Measurements from ENCODE around the gene RETREG1. TPM values are rescaled to one million over a fixed set of nuclear protein-coding genes. Genes with fewer than 3 reads are reported as not detected.

The RETREG1 gene
- total RNA-seq, 1 donor from 2014 or later, result 8.3 TPM

GRCh38 chr5:16589658-16590057 lies 27.1 kb downstream of the RETREG1 start:
- peaks cover 5% of the 10 kb centered on the region for H3K36me3 Mint-ChIP-seq
- no peaks in the 10 kb centered on the region for H3K27me3 Mint-ChIP-seq (ENCODE audit: low read depth)
- DNase-seq (ENCODE audit: low spot score in 2 of 2, unreplicated experiment in 2 of 2), result no peak
- TF ChIP-seq, protein P1, sequence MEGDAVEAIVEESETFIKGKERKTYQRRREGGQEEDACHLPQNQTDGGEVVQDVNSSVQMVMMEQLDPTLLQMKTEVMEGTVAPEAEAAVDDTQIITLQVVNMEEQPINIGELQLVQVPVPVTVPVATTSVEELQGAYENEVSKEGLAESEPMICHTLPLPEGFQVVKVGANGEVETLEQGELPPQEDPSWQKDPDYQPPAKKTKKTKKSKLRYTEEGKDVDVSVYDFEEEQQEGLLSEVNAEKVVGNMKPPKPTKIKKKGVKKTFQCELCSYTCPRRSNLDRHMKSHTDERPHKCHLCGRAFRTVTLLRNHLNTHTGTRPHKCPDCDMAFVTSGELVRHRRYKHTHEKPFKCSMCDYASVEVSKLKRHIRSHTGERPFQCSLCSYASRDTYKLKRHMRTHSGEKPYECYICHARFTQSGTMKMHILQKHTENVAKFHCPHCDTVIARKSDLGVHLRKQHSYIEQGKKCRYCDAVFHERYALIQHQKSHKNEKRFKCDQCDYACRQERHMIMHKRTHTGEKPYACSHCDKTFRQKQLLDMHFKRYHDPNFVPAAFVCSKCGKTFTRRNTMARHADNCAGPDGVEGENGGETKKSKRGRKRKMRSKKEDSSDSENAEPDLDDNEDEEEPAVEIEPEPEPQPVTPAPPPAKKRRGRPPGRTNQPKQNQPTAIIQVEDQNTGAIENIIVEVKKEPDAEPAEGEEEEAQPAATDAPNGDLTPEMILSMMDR (IDR thresholded peaks at IDR 0.05; ENCODE audit: unreplicated experiment), result no peak
- no peak overlapping the region for H3K4me3 Mint-ChIP-seq
- no peak overlapping the region for H3K27ac Mint-ChIP-seq
- peaks cover 5% of the 10 kb centered on the region for H3K4me1 Mint-ChIP-seq
- peaks cover 5% of the 10 kb centered on the region for H3K9me3 Mint-ChIP-seq

- TF ChIP-seq, protein P1 (IDR thresholded peaks at IDR 0.05; ENCODE audit: unreplicated experiment), result no peak
- no peaks in the 10 kb centered on the region for H3K27me3 Mint-ChIP-seq (ENCODE audit: low read depth)
- H3K27ac Mint-ChIP-seq, result no peak overlapping the region
- peaks cover 5% of the 10 kb centered on the region for H3K4me1 Mint-ChIP-seq
- H3K9me3 Mint-ChIP-seq, result peaks cover 5% of the 10 kb centered on the region
- DNase-seq (ENCODE audit: low spot score in 2 of 2, unreplicated experiment in 2 of 2), result no peak
- H3K4me3 Mint-ChIP-seq, result no peak overlapping the region
- peaks cover 5% of the 10 kb centered on the region for H3K36me3 Mint-ChIP-seq
Measured at GRCh38 chr5:16588434-16589214, 28.2 kb downstream of the RETREG1 start.

DNA sequence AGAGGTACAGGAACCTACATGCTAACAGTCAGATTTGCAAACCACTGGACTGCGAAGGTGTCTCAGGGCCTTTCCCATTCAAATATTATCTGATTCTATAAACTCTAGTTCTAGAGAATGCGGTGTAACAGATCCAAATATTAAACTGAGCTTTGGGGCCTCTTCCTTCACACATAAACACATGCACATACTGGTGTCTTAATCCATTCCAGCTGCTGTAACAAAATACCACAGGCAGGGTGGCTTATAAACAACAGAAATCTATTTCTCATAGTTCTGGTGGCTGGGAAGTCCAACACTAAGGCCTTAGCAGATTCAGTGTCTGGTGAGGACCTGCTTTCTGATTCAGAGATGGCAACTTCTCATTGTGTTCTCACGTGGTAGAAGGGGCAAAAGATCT lies 30.2 kb downstream of the RETREG1 start:
- peaks cover 5% of the 10 kb centered on the region for H3K9me3 Mint-ChIP-seq
- no peak overlapping the region for H3K27ac Mint-ChIP-seq
- peaks cover 5% of the 10 kb centered on the region for H3K36me3 Mint-ChIP-seq
- no peak overlapping the region for H3K4me3 Mint-ChIP-seq
- TF ChIP-seq, protein P1 (IDR thresholded peaks at IDR 0.05; ENCODE audit: unreplicated experiment), result no peak
- no peaks in the 10 kb centered on the region for H3K27me3 Mint-ChIP-seq (ENCODE audit: low read depth)
- H3K4me1 Mint-ChIP-seq, result peaks cover 5% of the 10 kb centered on the region
- DNase-seq (ENCODE audit: low spot score in 2 of 2, unreplicated experiment in 2 of 2), result no peak

DNA sequence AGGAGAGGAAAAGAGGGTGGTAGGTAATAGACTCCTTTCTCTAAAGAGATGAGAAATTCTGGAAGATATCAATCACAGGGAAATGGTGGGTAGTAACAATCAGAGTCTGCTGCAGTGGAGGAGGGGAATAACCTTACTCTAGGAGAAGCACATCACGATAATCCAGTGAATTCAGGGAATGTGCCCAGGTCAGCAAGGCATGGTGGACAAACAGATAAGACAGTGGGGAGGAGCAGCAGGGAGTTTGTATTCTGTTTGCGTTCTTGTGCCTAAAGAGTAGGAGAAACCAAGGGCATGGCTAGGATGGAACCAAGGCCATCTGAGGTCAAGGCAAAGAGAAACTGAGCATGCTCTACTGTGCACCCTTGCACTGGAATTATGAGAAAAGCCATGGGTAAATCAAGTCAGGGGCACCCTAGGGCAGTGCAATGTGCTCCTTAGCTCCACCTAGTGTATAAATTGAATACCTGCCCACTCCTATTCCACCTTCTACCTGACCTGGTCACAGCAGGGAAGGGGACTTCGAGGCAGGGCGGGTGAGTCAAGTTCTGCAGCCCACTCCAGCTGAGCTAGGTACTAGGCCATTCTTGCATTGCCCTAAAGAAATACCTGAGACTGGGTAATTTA lies 31.6 kb downstream of the RETREG1 start:
- Mint-ChIP-seq H3K27me3 (ENCODE audit: low read depth) (no peaks in the 10 kb centered on the region), H3K9me3 (peaks cover 5% of the 10 kb centered on the region), H3K4me1 (peaks cover 5% of the 10 kb centered on the region), H3K36me3 (peaks cover 5% of the 10 kb centered on the region), H3K4me3 (no peak overlapping the region), H3K27ac (no peak overlapping the region)
- DNase-seq (ENCODE audit: low spot score in 2 of 2, unreplicated experiment in 2 of 2), result no peak
- TF ChIP-seq, protein P1 (IDR thresholded peaks at IDR 0.05; ENCODE audit: unreplicated experiment), result no peak

GRCh38 chr5:16582081-16582480 lies 34.7 kb downstream of the RETREG1 start:
- Mint-ChIP-seq H3K4me1 (peaks cover 5% of the 10 kb centered on the region), H3K27me3 (ENCODE audit: low read depth) (no peaks in the 10 kb centered on the region), H3K36me3 (peaks cover 2% of the 10 kb centered on the region)

More at GRCh38 chr5:16582081-16582480, 34.7 kb downstream of the RETREG1 start:
- Mint-ChIP-seq H3K4me3 (no peak overlapping the region), H3K9me3 (peaks cover 4% of the 10 kb centered on the region), H3K27ac (no peak overlapping the region)
- no peak for DNase-seq (ENCODE audit: low spot score in 2 of 2, unreplicated experiment in 2 of 2)
- TF ChIP-seq, protein P1 (IDR thresholded peaks at IDR 0.05; ENCODE audit: unreplicated experiment), result no peak

Data from mesothelial cell of epicardium (in vitro differentiated cells).